ENCODE data around the gene NF2.

Gene NF2

DNA sequence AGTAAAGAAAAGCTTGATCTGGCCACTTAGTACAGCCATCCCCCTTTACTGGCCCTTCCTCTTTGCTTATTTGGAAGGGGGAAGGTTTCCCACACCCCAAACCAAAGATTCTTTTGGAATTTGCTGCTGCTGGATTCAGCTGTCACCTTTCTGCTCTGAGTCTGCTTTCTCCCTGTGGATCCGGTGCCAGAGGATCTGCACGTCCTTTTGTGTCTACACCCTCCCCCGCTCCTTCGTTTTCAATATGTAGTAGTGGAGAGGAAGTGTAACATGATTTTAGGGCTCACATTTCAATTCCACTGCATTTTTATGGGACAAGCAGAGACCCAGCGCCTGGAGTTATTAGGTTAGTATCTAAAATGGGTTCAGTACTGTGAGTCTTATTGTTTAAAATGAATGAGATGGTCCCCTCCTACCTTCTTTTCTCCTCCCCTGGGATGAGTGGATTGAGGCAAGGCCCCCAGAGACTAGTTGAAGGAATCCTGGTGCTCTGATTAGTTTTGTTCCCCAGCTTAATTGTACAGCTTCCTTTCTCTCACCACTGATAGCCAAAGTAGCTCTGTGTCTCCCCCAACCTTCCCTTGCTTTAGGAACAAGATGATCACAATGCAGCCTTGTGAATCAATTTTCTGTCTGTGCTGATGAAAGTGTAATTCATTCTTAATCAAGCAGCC is 85.9 kb downstream of the NF2 start:
- Histone ChIP-seq H3K36me3 (ENCODE audit: control insufficient read depth, insufficient read depth, low read length) (no peaks in the 10 kb centered on the region), H2AFZ (no peak overlapping the region), H3K4me1 (peaks cover 22% of the 10 kb centered on the region), H3K9ac (no peak overlapping the region), H3K79me2 (no peaks in the 10 kb centered on the region), H3K9me3 (ENCODE audit: control insufficient read depth, low read length) (no peaks in the 10 kb centered on the region), H3K27ac (peak overlapping the region; percentile 11), H3K27me3 (ENCODE audit: control insufficient read depth, insufficient read depth, low read length) (no peaks in the 10 kb centered on the region), H3K4me2 (ENCODE audit: low read length) (no peak overlapping the region), H3K4me3 (ENCODE audit: low read depth, low read length) (no peak overlapping the region)
- TF ChIP-seq, protein P1, sequence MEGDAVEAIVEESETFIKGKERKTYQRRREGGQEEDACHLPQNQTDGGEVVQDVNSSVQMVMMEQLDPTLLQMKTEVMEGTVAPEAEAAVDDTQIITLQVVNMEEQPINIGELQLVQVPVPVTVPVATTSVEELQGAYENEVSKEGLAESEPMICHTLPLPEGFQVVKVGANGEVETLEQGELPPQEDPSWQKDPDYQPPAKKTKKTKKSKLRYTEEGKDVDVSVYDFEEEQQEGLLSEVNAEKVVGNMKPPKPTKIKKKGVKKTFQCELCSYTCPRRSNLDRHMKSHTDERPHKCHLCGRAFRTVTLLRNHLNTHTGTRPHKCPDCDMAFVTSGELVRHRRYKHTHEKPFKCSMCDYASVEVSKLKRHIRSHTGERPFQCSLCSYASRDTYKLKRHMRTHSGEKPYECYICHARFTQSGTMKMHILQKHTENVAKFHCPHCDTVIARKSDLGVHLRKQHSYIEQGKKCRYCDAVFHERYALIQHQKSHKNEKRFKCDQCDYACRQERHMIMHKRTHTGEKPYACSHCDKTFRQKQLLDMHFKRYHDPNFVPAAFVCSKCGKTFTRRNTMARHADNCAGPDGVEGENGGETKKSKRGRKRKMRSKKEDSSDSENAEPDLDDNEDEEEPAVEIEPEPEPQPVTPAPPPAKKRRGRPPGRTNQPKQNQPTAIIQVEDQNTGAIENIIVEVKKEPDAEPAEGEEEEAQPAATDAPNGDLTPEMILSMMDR (IDR thresholded peaks at IDR 0.05): no peak

DNA sequence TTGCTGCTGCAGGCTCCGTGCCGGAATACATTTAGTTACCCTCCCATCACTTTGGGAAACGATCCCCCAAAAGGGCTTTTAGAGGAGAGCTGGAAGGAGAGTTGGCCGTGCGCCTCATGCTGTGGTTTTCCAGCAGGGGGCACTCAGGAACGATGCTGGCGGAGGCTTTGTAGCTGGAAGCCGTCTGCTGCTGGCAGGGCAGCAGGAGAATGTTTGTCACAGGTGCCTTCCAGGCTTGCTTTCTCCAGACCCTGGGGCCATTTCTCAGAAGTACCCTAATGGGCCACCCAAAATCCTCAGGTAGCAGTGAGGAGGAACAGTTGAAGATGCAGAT is 86.4 kb downstream of the NF2 start:
- TF ChIP-seq, protein P1 (IDR thresholded peaks at IDR 0.05): peak; percentile 56
- Histone ChIP-seq H3K27me3 (ENCODE audit: control insufficient read depth, insufficient read depth, low read length) (no peaks in the 10 kb centered on the region), H3K4me1 (peaks cover 19% of the 10 kb centered on the region), H3K4me3 (ENCODE audit: low read depth, low read length) (no peak overlapping the region), H3K4me2 (ENCODE audit: low read length) (no peak overlapping the region), H3K9me3 (ENCODE audit: control insufficient read depth, low read length) (no peaks in the 10 kb centered on the region), H3K79me2 (no peaks in the 10 kb centered on the region), H3K9ac (no peak overlapping the region), H3K36me3 (ENCODE audit: control insufficient read depth, insufficient read depth, low read length) (no peaks in the 10 kb centered on the region), H3K27ac (peak overlapping the region; percentile 71), H2AFZ (no peak overlapping the region)

DNA sequence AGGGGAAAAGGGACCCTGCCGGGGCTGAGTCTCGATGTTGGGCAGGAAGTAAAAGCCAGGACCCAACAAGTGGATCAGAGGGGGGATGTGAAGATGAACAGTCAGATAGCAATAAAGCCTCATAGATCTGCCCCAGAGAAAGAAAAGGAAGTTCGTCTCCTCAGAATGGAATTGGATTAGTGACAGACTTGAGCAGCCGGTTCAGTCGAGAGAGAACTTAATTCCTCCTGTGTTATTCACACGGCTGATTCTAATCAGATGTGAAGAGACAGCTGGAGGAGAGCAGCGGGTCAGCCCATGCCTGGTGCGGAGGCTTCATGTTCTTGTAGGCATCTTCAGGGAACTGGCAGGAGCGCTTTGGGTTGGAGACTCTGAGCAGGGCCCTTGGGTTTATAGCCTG is 87.0 kb downstream of the NF2 start:
- Histone ChIP-seq H3K4me3 (ENCODE audit: low read depth, low read length) (no peak overlapping the region), H3K4me2 (ENCODE audit: low read length) (peak overlapping the region; percentile 29), H3K27ac (peak overlapping the region; percentile 71), H3K9me3 (ENCODE audit: control insufficient read depth, low read length) (no peaks in the 10 kb centered on the region), H3K79me2 (no peaks in the 10 kb centered on the region), H3K27me3 (ENCODE audit: control insufficient read depth, insufficient read depth, low read length) (no peaks in the 10 kb centered on the region), H3K4me1 (peaks cover 19% of the 10 kb centered on the region), H2AFZ (no peak overlapping the region), H3K9ac (no peak overlapping the region), H3K36me3 (ENCODE audit: control insufficient read depth, insufficient read depth, low read length) (no peaks in the 10 kb centered on the region)
- TF ChIP-seq, protein P1 (IDR thresholded peaks at IDR 0.05): no peak

DNA sequence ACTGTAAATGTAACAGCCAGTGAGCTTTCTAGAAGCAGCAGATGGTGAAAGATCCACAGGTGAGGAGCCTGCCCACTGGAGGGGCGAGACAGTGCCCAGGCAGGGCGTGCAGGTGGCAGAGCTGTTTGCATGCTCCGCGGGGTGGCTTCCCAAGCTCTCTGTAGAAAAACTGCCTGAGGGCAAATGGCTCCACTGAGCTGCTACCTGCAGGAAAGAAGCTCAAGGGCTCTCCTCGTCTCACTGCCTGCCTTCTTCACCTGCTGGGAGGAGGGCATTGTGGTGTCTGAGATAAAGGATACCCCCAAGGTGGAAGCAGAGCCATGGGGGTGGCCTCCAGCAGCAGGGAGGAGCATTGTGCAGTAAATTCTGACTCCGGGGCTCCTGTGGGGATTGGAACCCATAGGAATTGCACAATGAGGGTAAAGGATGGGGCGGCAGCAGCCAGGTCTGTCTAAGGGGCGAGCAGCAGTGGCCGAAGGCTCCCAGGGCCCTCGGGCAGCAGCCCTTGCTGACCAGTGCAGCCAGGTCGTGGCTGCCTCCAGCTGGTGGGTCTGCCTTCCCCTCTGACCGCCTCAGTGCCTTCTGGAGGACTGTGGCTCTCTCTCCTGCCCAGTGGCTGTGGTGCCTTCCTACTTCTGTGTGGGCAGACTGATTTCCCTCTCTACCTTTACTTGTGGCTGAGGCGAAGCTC is 88.3 kb downstream of the NF2 start:
- H3K27ac ChIP-seq: no peak overlapping the region
- H2AFZ ChIP-seq: no peak overlapping the region
- TF ChIP-seq, protein P1 (IDR thresholded peaks at IDR 0.05): no peak
- H3K79me2 ChIP-seq: no peaks in the 10 kb centered on the region
- H3K4me1 ChIP-seq: peaks cover 19% of the 10 kb centered on the region
- no peak overlapping the region for H3K4me3 ChIP-seq (ENCODE audit: low read depth, low read length)
- H3K27me3 ChIP-seq (ENCODE audit: control insufficient read depth, insufficient read depth, low read length): no peaks in the 10 kb centered on the region
- H3K4me2 ChIP-seq (ENCODE audit: low read length): no peak overlapping the region
- H3K9ac ChIP-seq: no peak overlapping the region
- H3K9me3 ChIP-seq (ENCODE audit: control insufficient read depth, low read length): no peaks in the 10 kb centered on the region
- no peaks in the 10 kb centered on the region for H3K36me3 ChIP-seq (ENCODE audit: control insufficient read depth, insufficient read depth, low read length)

DNA sequence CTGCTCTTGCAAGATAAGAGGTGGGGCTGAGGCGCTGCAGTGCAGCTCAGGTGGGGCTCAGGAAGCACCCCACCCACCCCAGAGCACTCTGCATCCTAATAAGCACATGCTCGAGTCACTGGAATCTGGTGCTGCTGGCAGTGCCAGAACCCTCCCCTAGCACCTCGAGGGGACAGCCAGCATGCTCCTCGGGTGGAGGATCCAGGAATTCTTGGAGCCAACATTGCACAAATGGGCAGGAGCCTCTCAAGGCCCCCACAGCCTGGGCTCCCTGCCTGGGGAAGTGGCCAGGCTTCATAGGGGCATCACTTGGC is 88.9 kb downstream of the NF2 start:
- TF ChIP-seq, protein P1 (IDR thresholded peaks at IDR 0.05): no peak
- Histone ChIP-seq H3K27me3 (ENCODE audit: control insufficient read depth, insufficient read depth, low read length) (no peaks in the 10 kb centered on the region), H3K9me3 (ENCODE audit: control insufficient read depth, low read length) (no peaks in the 10 kb centered on the region), H3K27ac (no peak overlapping the region), H3K4me1 (peaks cover 19% of the 10 kb centered on the region), H3K4me3 (ENCODE audit: low read depth, low read length) (no peak overlapping the region), H3K79me2 (no peaks in the 10 kb centered on the region), H3K4me2 (ENCODE audit: low read length) (no peak overlapping the region), H2AFZ (no peak overlapping the region), H3K36me3 (ENCODE audit: control insufficient read depth, insufficient read depth, low read length) (no peaks in the 10 kb centered on the region), H3K9ac (no peak overlapping the region)
